Measurements from ENCODE around the gene FKBP8.

FKBP8 gene

GRCh38 chr19:18506101-18506930 lies 37.1 kb downstream of the FKBP8 start:
- Mint-ChIP-seq H3K4me1 (peaks cover 52% of the 10 kb centered on the region), H3K4me3 (no peak overlapping the region), H3K9me3 (no peaks in the 10 kb centered on the region), H3K36me3 (peaks cover under 1% of the 10 kb centered on the region), H3K27me3 (no peaks in the 10 kb centered on the region), H3K27ac (no peak overlapping the region)
- DNase-seq (ENCODE audit: low spot score in 2 of 2) (no peak), ATAC-seq (ENCODE audit: low read depth) (no peak)

- no peak for DNase-seq (ENCODE audit: low spot score in 2 of 2)
- no peak overlapping the region for H3K27ac Mint-ChIP-seq
- no peak overlapping the region for H3K4me3 Mint-ChIP-seq
- H3K4me1 Mint-ChIP-seq, result peaks cover 61% of the 10 kb centered on the region
- no peaks in the 10 kb centered on the region for H3K27me3 Mint-ChIP-seq
- H3K9me3 Mint-ChIP-seq, result no peaks in the 10 kb centered on the region
- no peak for ATAC-seq (ENCODE audit: low read depth)
- peaks cover 4% of the 10 kb centered on the region for H3K36me3 Mint-ChIP-seq
Observed at GRCh38 chr19:18504886-18505610, 38.3 kb downstream of the FKBP8 start.

GRCh38 chr19:18503971-18504885 lies 39.1 kb downstream of the FKBP8 start:
- DNase-seq (ENCODE audit: low spot score in 2 of 2) (no peak), ATAC-seq (ENCODE audit: low read depth) (no peak)
- Mint-ChIP-seq H3K4me1 (peaks cover 62% of the 10 kb centered on the region), H3K27me3 (no peaks in the 10 kb centered on the region), H3K4me3 (no peak overlapping the region), H3K27ac (no peak overlapping the region), H3K9me3 (no peaks in the 10 kb centered on the region), H3K36me3 (peaks cover 4% of the 10 kb centered on the region)

- H3K27me3 Mint-ChIP-seq, result no peaks in the 10 kb centered on the region
- peaks cover 4% of the 10 kb centered on the region for H3K36me3 Mint-ChIP-seq
- ATAC-seq (ENCODE audit: low read depth), result no peak
- H3K9me3 Mint-ChIP-seq, result no peaks in the 10 kb centered on the region
- H3K4me3 Mint-ChIP-seq, result no peak overlapping the region
- H3K27ac Mint-ChIP-seq, result no peak overlapping the region
- H3K4me1 Mint-ChIP-seq, result peaks cover 64% of the 10 kb centered on the region
- no peak for DNase-seq (ENCODE audit: low spot score in 2 of 2)
Observed at GRCh38 chr19:18503337-18503970, 39.9 kb downstream of the FKBP8 start.

GRCh38 chr19:18502638-18503294 lies 40.6 kb downstream of the FKBP8 start:
- peak overlapping the region; percentile 77 for H3K27ac Mint-ChIP-seq
- ATAC-seq (ENCODE audit: low read depth), result peak; percentile 66
- H3K27me3 Mint-ChIP-seq, result no peaks in the 10 kb centered on the region
- H3K36me3 Mint-ChIP-seq, result peaks cover 4% of the 10 kb centered on the region
- no peak for DNase-seq (ENCODE audit: low spot score in 2 of 2)
- H3K4me3 Mint-ChIP-seq, result peak overlapping the region; percentile 14
- peaks cover 64% of the 10 kb centered on the region for H3K4me1 Mint-ChIP-seq
- no peaks in the 10 kb centered on the region for H3K9me3 Mint-ChIP-seq

GRCh38 chr19:18502246-18502637 lies 41.1 kb downstream of the FKBP8 start:
- Mint-ChIP-seq H3K9me3 (no peaks in the 10 kb centered on the region), H3K4me1 (peaks cover 62% of the 10 kb centered on the region), H3K4me3 (no peak overlapping the region), H3K27me3 (no peaks in the 10 kb centered on the region), H3K27ac (peak overlapping the region; percentile 77), H3K36me3 (peaks cover 4% of the 10 kb centered on the region)
- ATAC-seq (ENCODE audit: low read depth) (no peak), DNase-seq (ENCODE audit: low spot score in 2 of 2) (no peak)

- no peaks in the 10 kb centered on the region for H3K9me3 Mint-ChIP-seq
- H3K27me3 Mint-ChIP-seq, result no peaks in the 10 kb centered on the region
- DNase-seq (ENCODE audit: low spot score in 2 of 2) (no peak), ATAC-seq (ENCODE audit: low read depth) (no peak)
- H3K4me1 Mint-ChIP-seq, result peaks cover 63% of the 10 kb centered on the region
- H3K27ac Mint-ChIP-seq, result peak overlapping the region; percentile 77
- H3K36me3 Mint-ChIP-seq, result peaks cover 4% of the 10 kb centered on the region
- H3K4me3 Mint-ChIP-seq, result no peak overlapping the region
Observed at GRCh38 chr19:18501832-18502231, 41.5 kb downstream of the FKBP8 start.

GRCh38 chr19:18501351-18501750 lies 42.0 kb downstream of the FKBP8 start:
- H3K9me3 Mint-ChIP-seq, result no peaks in the 10 kb centered on the region
- H3K36me3 Mint-ChIP-seq, result peaks cover 4% of the 10 kb centered on the region
- DNase-seq (ENCODE audit: low spot score in 2 of 2), result no peak
- no peaks in the 10 kb centered on the region for H3K27me3 Mint-ChIP-seq
- no peak overlapping the region for H3K4me3 Mint-ChIP-seq
- ATAC-seq (ENCODE audit: low read depth), result no peak
- H3K4me1 Mint-ChIP-seq, result peaks cover 62% of the 10 kb centered on the region
- H3K27ac Mint-ChIP-seq, result peak overlapping the region; percentile 77

GRCh38 chr19:18500799-18501198 lies 42.6 kb downstream of the FKBP8 start:
- Mint-ChIP-seq H3K27me3 (no peaks in the 10 kb centered on the region), H3K9me3 (no peaks in the 10 kb centered on the region), H3K27ac (peak overlapping the region; percentile 77), H3K36me3 (peaks cover 4% of the 10 kb centered on the region), H3K4me3 (no peak overlapping the region), H3K4me1 (peaks cover 65% of the 10 kb centered on the region)
- ATAC-seq (ENCODE audit: low read depth) (no peak), DNase-seq (ENCODE audit: low spot score in 2 of 2) (no peak)

GRCh38 chr19:18500376-18500775 lies 43.0 kb downstream of the FKBP8 start:
- H3K9me3 Mint-ChIP-seq, result no peaks in the 10 kb centered on the region
- no peak for DNase-seq (ENCODE audit: low spot score in 2 of 2)
- no peak overlapping the region for H3K27ac Mint-ChIP-seq
- no peak for ATAC-seq (ENCODE audit: low read depth)
- peaks cover 4% of the 10 kb centered on the region for H3K36me3 Mint-ChIP-seq
- H3K27me3 Mint-ChIP-seq, result no peaks in the 10 kb centered on the region
- peak overlapping the region; percentile 21 for H3K4me3 Mint-ChIP-seq
- H3K4me1 Mint-ChIP-seq, result peaks cover 65% of the 10 kb centered on the region

GRCh38 chr19:18499055-18499775 lies 44.2 kb downstream of the FKBP8 start:
- ATAC-seq (ENCODE audit: low read depth) (no peak), DNase-seq (ENCODE audit: low spot score in 2 of 2) (no peak)
- Mint-ChIP-seq H3K27ac (no peak overlapping the region), H3K27me3 (no peaks in the 10 kb centered on the region), H3K4me3 (no peak overlapping the region), H3K9me3 (no peaks in the 10 kb centered on the region), H3K36me3 (peaks cover 4% of the 10 kb centered on the region), H3K4me1 (peaks cover 59% of the 10 kb centered on the region)

- DNase-seq (ENCODE audit: low spot score in 2 of 2) (no peak), ATAC-seq (ENCODE audit: low read depth) (no peak)
- Mint-ChIP-seq H3K36me3 (peaks cover 4% of the 10 kb centered on the region), H3K4me1 (peaks cover 48% of the 10 kb centered on the region), H3K27me3 (no peaks in the 10 kb centered on the region), H3K9me3 (no peaks in the 10 kb centered on the region), H3K4me3 (no peak overlapping the region), H3K27ac (no peak overlapping the region)
Observed at GRCh38 chr19:18496980-18497256, 46.5 kb downstream of the FKBP8 start.

All from memory B cell (primary cell).